GM18858 (cell line): ENCODE data around the gene CCDC149.
A peak's percentile ranks its signal among the peaks of the same experiment; 100 is the strongest.

Source experiments
- ATAC-seq: cut with Tn5 transposase; IDR thresholded peaks from one replicate; pipeline ENCODE4 v1.9.1; 2021; ENCODE audit not compliant: unreplicated experiment

Gene CCDC149

DNA sequence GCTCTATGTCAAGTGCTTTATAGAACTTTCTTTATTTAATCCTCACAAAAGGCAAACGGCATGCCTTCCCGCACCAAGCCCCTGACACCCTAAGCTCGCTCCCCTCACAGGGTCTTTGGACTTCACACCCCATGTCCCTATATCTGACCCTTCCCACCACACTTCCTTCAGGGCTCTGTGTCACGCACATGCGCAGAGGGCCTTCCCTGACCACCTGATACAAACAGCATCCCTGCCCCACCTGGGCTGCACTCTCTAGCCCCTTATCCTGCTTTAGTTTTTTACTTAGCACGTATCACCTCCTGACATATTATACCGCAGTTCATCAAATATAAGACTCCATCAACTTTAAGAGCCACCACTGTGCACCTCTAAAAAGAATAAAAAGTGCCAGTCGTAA is 67.7 kb downstream of the CCDC149 start:
- ATAC-seq: no peak

GRCh38 chr4:24843096-24843495 is 69.7 kb downstream of the CCDC149 start:
- ATAC-seq: no peak

- ATAC-seq: no peak
Measured at GRCh38 chr4:24842356-24842755, 70.5 kb downstream of the CCDC149 start.

- ATAC-seq: no peak
Measured at GRCh38 chr4:24840826-24841543, 71.9 kb downstream of the CCDC149 start.

DNA sequence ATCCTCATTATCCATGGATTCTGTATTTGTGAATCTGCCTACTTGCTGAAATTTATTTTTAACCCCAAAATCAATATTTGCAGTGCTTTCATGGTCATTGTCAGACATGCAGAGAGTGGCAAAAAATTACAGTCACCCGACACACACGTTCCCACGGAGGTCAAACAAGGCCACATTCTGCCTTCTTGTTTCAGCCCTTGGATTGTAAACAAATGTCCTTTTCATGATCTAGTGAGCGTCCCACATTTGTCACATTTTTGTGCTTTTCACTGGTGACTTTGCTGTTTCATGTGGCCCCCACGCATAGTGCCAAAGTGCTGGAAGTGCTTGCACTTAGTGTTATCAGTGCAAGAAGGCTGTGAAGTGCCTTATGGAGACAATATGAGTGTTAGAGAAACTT is 72.5 kb downstream of the CCDC149 start:
- ATAC-seq: no peak

- no peak for ATAC-seq
Measured at GRCh38 chr4:24837781-24838180, 75.1 kb downstream of the CCDC149 start.

DNA sequence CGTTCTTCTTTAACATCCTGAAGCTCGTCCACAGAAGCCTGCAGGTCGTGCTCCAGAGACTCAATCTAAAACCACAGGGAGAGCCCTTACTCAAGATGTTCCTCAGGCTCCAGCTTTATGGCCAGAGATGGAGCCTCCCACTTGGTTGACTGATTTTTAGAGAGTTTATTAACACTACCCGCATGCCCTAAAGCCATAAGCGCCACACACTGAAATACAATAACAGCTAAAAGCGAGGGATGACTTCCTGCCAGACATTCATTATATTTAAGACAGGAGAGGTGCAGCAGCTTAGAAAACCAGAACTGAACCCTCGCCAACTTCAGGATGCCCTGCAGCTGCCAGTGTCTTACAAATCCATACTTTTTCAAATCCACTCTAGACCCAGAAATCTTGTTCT is 75.5 kb downstream of the CCDC149 start:
- ATAC-seq: no peak

- no peak for ATAC-seq
Measured at GRCh38 chr4:24836661-24837242, 76.1 kb downstream of the CCDC149 start.

- ATAC-seq: no peak
Measured at GRCh38 chr4:24835696-24836095, 77.1 kb downstream of the CCDC149 start.

GRCh38 chr4:24831637-24832036 is 81.2 kb downstream of the CCDC149 start:
- ATAC-seq: peak; percentile 57

DNA sequence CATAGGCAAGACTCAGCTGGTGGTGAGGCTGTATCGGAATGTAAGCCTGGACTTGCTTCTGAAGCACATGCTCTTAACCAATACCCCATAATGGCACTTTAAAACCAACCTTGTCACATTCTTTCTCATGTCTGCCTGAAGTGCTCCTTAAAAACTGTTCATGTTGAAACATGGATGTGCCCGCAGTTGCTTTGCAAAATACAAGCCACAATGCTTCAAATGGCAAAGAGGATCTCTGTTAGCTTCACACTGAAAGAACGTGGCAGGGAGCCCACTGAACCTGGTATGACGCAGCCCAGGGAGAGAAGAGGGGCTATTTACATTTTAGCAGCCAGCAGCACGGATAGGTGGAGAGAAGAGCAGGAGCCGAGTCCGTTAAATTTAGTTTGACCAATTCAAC is 88.1 kb downstream of the CCDC149 start:
- no peak for ATAC-seq

DNA sequence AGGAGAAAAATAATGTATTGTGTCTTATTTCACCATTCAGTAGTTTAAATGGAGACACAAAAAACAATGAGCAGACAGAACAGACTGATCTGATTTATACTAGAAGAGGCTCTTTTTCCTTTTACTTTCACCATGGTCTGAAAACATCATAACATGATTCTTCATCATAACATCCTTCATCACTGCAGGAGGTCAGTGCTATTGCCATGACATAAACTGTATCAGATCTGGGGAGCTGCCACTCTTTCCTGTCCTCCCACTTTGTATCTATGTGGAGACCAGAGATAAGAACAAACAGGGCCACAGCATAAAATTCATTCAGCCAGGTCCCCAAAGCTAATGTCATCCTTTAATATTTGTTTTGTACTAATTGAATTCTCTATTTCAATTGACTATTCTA is 92.3 kb downstream of the CCDC149 start:
- no peak for ATAC-seq

- ATAC-seq: no peak
Measured at GRCh38 chr4:24816797-24817196, 96.0 kb downstream of the CCDC149 start.

DNA sequence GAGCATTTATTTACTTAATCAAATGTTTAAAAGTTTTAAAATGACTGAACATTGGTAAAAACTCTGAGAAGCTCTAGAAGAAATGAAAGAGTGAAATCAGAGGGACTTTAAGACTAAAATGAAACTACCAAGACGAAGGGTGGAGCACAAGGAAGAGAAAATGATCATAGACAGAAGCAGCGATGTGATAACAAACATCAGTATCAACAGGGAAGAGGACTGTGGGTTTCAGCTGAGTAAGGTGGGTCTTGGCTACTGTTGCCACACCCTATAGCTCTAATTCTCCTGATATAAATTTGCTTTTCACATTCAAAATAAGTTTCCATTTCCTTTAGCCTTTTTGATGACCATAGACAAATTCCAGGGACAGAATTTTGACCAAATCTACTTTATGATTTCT is 99.1 kb downstream of the CCDC149 start:
- no peak for ATAC-seq

DNA sequence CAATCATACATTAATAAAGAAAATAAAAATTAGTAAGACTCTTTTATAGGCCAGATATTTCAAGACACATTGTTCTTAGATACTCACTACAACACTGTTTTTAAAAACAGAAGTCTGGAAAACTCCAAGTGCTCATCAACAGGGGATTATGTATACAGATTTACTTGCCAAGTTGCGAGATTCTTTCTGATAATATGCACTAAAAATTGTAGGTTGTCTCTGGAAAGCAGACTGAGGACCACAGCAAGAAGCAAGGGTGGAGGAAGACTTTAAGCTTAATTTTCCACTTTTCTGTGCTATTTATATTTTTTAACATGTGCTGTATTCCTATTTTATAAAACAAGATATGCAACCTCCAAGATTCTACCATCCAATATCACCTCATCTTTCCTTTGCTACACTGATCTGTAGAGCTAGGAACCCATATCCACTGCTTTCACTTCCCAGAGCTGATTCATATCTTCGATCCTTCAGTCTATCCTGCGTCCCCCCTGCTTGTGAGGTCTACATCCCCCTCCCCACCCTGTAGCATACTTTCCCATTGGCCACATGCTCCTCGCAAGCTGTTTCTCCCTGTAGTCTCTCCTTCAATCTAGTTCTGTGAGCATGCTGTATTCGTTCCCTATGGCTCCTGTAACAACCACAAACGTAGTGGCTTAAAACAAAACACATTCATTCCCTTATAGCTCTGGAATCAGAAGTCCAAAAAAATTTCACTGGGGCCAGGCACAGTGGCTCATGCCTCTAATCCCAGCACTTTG is 101.8 kb downstream of the CCDC149 start:
- no peak for ATAC-seq

DNA sequence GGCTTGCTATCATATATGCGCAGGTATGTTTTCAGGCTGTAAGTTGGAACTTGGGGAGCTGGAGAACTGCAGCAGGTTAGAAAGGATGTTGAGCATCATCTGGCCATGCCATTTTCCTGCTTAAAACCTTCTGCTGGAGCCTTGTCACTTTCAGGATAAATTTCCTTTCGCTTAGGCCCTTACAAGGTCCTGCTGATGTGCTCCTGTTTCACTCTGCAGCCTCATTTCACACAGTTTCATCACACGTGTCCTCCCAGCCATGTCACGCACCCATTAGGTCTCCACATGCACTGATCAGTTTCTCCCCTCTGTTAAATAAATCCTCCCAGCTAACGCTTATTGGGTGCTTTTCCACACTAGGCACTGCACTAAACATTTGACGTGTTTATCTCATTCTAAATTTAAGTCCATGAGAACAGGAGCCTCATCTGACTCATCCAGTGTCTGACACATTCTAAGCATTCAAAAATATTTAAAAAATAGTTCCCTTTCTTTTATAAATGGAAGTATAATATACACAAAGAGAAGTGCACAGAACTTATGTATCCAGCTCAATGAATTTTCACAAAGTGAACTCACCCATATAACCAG is 102.9 kb downstream of the CCDC149 start:
- no peak for ATAC-seq

DNA sequence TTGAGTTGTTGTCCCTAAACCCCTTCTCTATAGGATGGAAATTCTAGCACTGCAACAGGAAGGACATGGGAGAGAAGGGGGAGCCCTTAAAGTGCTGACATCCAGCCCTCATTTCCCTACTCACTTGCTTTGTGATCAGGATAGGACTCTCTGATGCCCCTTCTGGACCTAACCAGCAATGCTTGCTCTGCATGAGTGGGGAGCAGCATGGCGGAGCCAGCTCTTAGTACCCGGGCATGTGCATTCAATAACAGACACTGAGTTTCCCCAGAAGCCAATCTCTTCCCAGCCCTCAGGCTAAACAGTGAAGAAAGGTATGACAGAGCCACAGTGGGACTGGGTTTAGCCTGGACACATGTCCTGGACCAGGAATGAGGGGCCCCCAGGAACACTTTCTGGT is 103.5 kb downstream of the CCDC149 start:
- no peak for ATAC-seq

GRCh38 chr4:24808955-24809354 is 103.9 kb downstream of the CCDC149 start:
- ATAC-seq: no peak

DNA sequence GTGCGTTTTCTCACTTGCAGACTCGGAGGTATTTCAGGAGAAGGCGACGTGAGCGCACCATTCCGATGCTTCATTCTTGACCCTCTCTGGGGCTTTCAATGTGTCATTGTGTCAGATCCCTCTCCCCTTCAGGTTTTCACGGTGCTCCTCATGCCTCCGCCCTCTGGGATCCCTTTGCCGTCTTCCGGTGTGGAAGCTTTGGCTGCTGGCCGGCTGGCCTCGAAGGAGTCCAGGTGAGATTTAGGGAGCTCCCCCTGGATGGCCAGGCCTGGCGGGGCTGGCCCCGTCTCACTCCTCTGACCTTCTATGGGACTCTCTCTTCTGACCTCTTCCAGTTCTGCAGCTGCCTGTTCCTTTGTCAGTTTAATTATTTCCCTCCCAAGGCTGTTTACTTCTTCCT is 104.6 kb downstream of the CCDC149 start:
- ATAC-seq: no peak

GRCh38 chr4:24807611-24808010 is 105.2 kb downstream of the CCDC149 start:
- ATAC-seq: no peak

DNA sequence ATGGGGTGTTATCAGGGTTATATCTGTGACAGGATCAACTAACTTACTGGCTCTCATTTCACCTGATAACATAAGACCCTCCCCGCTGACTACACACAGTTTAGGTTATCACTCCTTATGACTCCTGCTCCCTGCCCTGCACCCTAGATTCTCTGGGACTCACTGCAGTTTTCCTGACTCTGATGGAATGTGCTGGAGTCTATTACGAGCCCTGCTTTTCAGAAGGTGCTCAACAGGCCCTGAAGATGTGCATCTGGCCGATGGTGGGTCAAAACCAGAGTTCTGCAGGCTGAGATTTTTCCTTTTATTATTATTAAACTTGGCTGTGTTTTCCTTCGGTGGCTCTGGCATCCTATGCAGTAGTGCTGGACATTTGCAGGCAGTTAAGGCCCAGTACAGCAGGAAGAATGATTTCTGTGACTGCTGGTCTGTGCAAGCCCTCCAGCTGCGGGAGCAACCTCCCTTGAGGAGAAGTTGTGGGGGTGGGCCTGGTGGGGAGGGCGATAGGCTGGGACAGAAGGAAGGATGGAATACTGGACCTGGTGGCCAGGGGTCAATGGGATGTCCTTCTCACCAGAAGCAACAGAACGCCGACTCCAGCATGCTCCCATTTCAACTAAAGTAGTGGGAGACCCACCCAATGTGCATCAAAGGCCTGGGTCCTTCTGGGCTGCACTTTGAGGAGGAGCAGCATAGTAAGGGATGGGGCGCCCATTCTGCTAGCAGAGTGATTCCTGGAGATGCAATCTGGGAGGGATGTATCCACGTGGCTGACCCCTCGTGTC is 106.4 kb downstream of the CCDC149 start:
- no peak for ATAC-seq
